PC-3 (cell line): ENCODE measurements around the gene MT1B.

Source experiments
- EZH2 ChIP-seq: fragments of 300-600 bp; sonication (generic); IDR thresholded peaks from one replicate; pipeline ENCODE4 v1.6.1; 2017; ENCODE audit warnings: antibody characterized with exemption, mild to moderate bottlenecking, low read length; ENCODE audit not compliant: unreplicated experiment
- EZH2phosphoT487 ChIP-seq: fragments of 300-600 bp; sonication (generic); IDR thresholded peaks from 2 replicates; pipeline ENCODE4 v1.6.1; 2018; ENCODE audit warnings: mild to moderate bottlenecking, antibody characterized with exemption, low read length, borderline replicate concordance
- TF ChIP-seq, protein P1 (sequence below): fragments of 300-600 bp; sonication (generic); conservative IDR thresholded peaks from 2 replicates; pipeline ENCODE4 v1.5.1; 2017; ENCODE audit warnings: antibody characterized with exemption, low read depth, mild to moderate bottlenecking, low read length

DNA sequence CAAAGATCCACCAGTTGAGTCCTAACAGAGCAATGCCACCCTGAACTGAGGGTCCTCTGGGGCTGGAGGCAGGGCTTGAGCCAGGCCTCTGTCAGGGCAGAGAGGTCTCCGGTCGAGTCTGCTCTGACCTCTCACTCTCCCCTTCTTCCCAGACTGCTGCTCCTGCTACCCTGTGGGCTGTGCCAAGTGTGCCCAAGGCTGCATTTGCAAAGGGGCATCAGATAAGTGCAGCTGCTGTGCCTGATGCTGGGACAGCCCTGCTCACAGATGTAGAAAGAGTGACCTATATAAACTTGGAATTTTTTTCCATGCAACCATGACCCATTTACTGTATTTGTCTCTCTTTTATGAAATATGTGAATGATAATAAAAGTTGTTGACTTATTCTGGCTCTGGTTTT, 2.4 kb upstream of the MT1B start:
- TF ChIP-seq EZH2 (no peak), EZH2phosphoT487 (no peak)
- TF ChIP-seq, protein P1, sequence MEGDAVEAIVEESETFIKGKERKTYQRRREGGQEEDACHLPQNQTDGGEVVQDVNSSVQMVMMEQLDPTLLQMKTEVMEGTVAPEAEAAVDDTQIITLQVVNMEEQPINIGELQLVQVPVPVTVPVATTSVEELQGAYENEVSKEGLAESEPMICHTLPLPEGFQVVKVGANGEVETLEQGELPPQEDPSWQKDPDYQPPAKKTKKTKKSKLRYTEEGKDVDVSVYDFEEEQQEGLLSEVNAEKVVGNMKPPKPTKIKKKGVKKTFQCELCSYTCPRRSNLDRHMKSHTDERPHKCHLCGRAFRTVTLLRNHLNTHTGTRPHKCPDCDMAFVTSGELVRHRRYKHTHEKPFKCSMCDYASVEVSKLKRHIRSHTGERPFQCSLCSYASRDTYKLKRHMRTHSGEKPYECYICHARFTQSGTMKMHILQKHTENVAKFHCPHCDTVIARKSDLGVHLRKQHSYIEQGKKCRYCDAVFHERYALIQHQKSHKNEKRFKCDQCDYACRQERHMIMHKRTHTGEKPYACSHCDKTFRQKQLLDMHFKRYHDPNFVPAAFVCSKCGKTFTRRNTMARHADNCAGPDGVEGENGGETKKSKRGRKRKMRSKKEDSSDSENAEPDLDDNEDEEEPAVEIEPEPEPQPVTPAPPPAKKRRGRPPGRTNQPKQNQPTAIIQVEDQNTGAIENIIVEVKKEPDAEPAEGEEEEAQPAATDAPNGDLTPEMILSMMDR: no peak
